Vagina (tissue), 2 donors: Measurements from ENCODE around the gene SGIP1.

Experiments used
- CTCF ChIP-seq, 3 experiments: fragments of 450-650 bp in 2 of 3; fragments of 200-600 bp in 1 of 3; sonication (generic) in 1 of 3; IDR thresholded peaks; one replicate each; pipeline ENCODE4 v1.5.1; 2017 to 2019; ENCODE audit warnings: antibody characterized with exemption in 3 of 3, mild to moderate bottlenecking in 2 of 3, moderate library complexity in 2 of 3
- POLR2A ChIP-seq, 2 donors: fragments of 450-650 bp; IDR thresholded peaks; one replicate each; pipeline ENCODE4 v1.6.1; 2017; ENCODE audit warnings: antibody characterized with exemption in 2 of 2, mild to moderate bottlenecking in 2 of 2, moderate library complexity in 2 of 2
- POLR2AphosphoS5 ChIP-seq, 2 donors: sonication (generic); formaldehyde crosslinking; IDR thresholded peaks; one replicate each; pipeline ENCODE4 v1.9.0; 2017; ENCODE audit warnings: antibody characterized with exemption in 2 of 2, mild to moderate bottlenecking in 2 of 2, low read depth in 1 of 2; ENCODE audit not compliant: insufficient read depth in 1 of 2

GRCh38 chr1:66686406-66686805 lies 152.5 kb downstream of the SGIP1 start:
- no peak for TF ChIP-seq CTCF (IDR thresholded peaks at IDR 0.05)
- no peak for TF ChIP-seq POLR2AphosphoS5 (IDR thresholded peaks at IDR 0.05; ENCODE audit: insufficient read depth in 1 of 2, low read depth in 1 of 2)
- no peak for TF ChIP-seq POLR2A (IDR thresholded peaks at IDR 0.05)
